HepG2 (cell line): ENCODE results near the gene MYCT1.

Experiments used
- CSRNP2 ChIP-seq: sonication (generic); formaldehyde crosslinking; conservative IDR thresholded peaks from 2 replicates; pipeline ENCODE4 v1.8.0; 2022; ENCODE audit warnings: low read depth, missing genetic modification reagents
- POLR2A ChIP-seq, 2 experiments: IDR thresholded peaks; 2 replicates each; pipeline ENCODE4 v1.6.1; 2011; ENCODE audit warnings: low read depth in 2 of 2, low read length in 2 of 2, mild to moderate bottlenecking in 1 of 2, moderate library complexity in 1 of 2; ENCODE audit not compliant: insufficient read depth in 1 of 2
- RELA ChIP-seq: sonication (generic); formaldehyde crosslinking; IDR thresholded peaks from 2 replicates; pipeline ENCODE4 v1.4.0; 2020; ENCODE audit warnings: missing genetic modification reagents
- ZFAT ChIP-seq: sonication (generic); formaldehyde crosslinking; conservative IDR thresholded peaks from 2 replicates; pipeline ENCODE4 v1.8.1; 2023; ENCODE audit warnings: missing genetic modification reagents, inconsistent platforms

- TF ChIP-seq POLR2A (IDR thresholded peaks at IDR 0.05; ENCODE audit: insufficient read depth in 1 of 2, low read depth in 2 of 2, low read length in 2 of 2) (no peak), RELA (CRISPR knock-in tag) (no peak), ZFAT (CRISPR knock-in tag) (no peak), CSRNP2 (CRISPR knock-in tag) (no peak)
These were observed 39.1 kb downstream of the MYCT1 start for GRCh38 chr6:152736687-152737273.
